ENCODE results near the gene DOHH.
A peak's percentile ranks its signal among the peaks of the same experiment; 100 is the strongest.
"Not testable (repeated sequence)": the region's sequence is repeated elsewhere in the genome, so short reads cannot be mapped to it uniquely, and the experiment has no call there.

DOHH gene

GRCh38 chr19:3512562-3513228, 12.2 kb upstream of the DOHH start:
- TF ChIP-seq CTCF (conservative IDR thresholded peaks at IDR 0.05; ENCODE audit: low read depth, low read length), result no peak

GRCh38 chr19:3511506-3512251, 11.2 kb upstream of the DOHH start:
- H3K4me3 ChIP-seq (ENCODE audit: low read length), result no peak overlapping the region
- TF ChIP-seq CTCF (conservative IDR thresholded peaks at IDR 0.05; ENCODE audit: low read depth, low read length), result no peak
- DNase-seq (ENCODE audit: low read depth), result no peak

More at GRCh38 chr19:3512562-3513228, 12.2 kb upstream of the DOHH start:
- no peak for DNase-seq (ENCODE audit: low read depth)
- no peak overlapping the region for H3K4me3 ChIP-seq (ENCODE audit: low read length)

- TF ChIP-seq CTCF (conservative IDR thresholded peaks at IDR 0.05; ENCODE audit: low read depth, low read length), result no peak
- H3K4me3 ChIP-seq (ENCODE audit: low read length), result no peak overlapping the region
- no peak for DNase-seq (ENCODE audit: low read depth)
These were observed 10.3 kb upstream of the DOHH start for GRCh38 chr19:3510727-3511126.

- peak; percentile 24 for DNase-seq (ENCODE audit: low read depth)
- no peak for TF ChIP-seq CTCF (conservative IDR thresholded peaks at IDR 0.05; ENCODE audit: low read depth, low read length)
- no peak overlapping the region for H3K4me3 ChIP-seq (ENCODE audit: low read length)
These were observed 9.1 kb upstream of the DOHH start for GRCh38 chr19:3509566-3509989.

GRCh38 chr19:3508771-3509535, 8.5 kb upstream of the DOHH start:
- no peak for TF ChIP-seq CTCF (conservative IDR thresholded peaks at IDR 0.05; ENCODE audit: low read depth, low read length)

GRCh38 chr19:3508121-3508661, 7.7 kb upstream of the DOHH start:
- not testable (repeated sequence) for H3K4me3 ChIP-seq (ENCODE audit: low read length); DNase-seq (ENCODE audit: low read depth)

More at GRCh38 chr19:3508771-3509535, 8.5 kb upstream of the DOHH start:
- no peak overlapping the region for H3K4me3 ChIP-seq (ENCODE audit: low read length)
- no peak for DNase-seq (ENCODE audit: low read depth)

All from retinal pigment epithelial cell (primary cell).